Amygdala (tissue), 56 donors: ENCODE data around the gene NPDC1.
"Not testable (repeated sequence)": the region's sequence is repeated elsewhere in the genome, so short reads cannot be mapped to it uniquely, and the experiment has no call there.

Experiments
- DNase-seq, 56 donors: peaks; one replicate each; lab custom pipeline; 2025; lab: John Stamatoyannopoulos, UW

The NPDC1 gene

DNA sequence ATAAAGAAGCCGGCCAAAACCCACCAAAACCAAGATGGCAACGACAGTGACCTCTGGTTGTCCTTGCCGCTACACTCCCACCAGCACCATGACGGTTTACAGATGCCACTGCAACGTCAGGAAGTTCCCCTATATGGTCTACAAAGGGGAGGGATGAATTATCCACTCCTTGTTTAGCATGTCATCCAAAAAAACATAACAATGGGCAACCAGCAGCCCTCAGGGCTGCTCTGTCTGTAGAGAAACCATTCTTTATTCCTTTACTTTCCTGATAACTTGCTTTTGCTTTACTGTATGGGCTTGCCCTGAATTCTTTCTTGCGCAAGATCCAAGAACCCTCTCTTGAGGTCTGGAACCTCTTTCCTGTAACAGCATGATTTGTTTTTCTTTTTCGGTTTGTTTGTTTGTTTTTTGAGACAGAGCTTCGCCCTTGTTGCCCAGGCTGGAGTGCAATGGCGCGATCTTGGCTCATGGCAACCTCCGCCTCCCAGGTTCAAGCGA, 29.3 kb upstream of the NPDC1 start:
- DNase-seq: no peak

DNA sequence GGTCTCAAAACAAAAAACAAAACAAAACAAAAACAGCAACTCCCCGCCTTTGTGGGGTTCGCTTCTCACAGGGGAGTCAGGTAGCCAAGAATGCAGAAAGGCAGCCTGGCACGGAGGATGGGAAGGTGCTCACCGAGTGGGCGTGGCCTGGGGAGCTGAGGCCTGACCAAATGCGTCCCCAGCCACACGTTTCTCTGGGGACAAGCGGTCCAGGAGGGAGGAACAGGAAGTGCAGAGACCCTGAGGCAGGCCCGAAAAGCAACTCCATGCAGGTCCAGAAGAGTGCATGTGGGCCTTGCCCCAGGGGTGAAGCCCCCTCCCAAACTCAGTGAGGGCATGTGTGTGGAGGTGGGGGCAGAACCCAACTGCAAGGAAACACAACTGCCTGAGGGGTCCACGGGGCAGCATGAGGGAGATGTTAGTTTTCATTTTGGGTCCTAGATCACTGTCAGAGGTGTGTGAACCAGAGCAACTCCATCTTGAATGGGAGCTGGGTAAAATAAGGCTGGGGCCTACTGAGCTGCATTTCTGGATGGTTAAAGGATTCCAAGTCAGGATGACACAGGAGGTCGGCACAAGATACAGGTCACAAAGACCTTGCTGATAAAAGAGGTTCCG, 28.8 kb upstream of the NPDC1 start:
- DNase-seq: no peak

DNA sequence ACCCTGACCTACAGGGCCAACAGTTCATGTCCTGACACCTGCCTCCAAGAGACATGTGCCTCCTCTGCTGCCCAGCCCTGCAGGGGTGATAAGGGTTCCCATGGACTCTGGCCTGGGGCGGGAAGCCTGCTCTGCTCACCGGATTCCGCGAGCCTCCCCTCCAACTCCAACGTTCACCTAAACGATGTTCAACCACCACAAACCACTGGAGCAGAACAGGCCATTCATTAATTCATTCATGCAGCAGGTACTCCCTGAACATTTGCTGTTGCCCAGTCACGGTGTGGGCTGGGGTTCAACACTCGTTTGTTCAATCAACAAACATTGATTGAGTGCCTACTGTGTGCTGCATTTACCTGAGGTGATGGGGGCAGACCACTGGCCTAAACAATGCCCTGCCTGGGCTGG, 28.0 kb upstream of the NPDC1 start:
- DNase-seq: no peak

DNA sequence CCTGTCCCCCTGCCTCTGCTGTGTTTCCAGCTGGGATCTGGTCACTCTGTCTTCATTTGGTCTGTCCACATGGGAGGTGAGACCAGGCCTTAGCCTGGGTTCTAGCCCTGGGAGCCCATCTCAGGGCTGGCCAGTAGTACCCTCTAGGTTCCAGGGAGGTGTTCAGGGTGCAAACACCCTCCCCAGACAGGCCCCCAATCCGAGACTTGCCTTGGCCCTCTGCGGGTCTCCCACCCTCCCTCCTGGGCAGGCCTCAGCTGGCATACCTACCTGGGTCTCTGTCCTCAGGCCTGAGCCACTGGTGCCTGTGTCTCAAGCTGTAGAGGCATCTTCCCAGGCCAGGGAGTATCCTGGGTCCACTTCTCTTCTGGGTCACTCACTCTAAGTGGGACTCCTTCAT, 25.3 kb upstream of the NPDC1 start:
- no peak for DNase-seq

DNA sequence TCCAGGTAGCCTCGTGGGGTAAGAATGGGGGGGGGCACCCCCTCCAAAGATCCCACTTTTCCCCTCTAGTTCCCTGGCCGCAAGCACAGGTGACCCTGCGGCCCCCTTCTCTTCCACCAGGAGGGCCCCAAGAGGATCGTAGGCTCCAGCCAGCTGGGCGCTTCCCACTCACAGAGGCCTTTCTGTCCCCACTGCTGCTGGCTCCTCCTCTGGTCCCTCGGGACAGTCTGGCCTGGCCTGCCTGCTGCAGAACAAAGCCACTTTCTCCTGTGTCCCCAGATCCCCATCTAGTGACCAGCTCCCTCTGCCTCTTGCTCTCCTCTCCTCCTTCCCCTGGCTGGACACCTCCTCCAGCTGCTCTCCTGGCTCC, 24.9 kb upstream of the NPDC1 start:
- DNase-seq: peak in 55 of 56 donors; percentile 25 to 95 (median 79)

DNA sequence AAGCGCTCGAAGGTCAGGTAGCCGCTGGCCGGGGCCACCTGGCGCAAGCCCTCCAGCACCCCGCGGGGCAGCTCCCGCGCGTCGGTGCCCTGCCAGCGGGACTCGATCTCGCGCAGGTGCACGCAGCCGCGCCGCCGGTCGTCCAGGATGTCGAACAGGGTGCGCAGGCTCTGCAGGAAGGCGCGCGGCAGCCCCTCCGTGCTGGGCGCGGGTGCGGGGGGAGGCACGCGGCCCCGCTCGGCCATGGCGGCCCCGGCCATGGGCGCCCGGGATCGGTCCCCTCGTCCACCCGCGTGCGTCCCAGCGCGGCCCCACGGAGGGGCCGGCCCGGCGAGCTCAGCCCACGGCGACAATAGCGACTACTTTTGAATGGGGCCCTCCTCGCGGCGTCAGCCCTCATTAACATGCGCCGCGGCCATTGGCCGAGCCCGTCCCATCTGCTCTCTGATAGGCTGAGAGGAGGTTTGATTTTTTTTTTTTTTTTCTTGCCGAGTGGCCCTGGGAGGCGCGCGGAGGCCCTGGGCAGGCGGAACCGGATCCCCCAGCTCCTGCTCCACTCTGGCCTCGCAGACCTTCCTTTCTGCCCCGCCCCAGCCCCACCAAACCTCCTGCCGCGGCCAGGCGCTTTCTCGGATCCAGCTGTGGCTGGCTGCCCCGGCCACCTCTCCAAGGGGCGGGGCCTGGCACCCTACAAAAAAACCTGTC, 24.4 kb upstream of the NPDC1 start, which contains the start of gene SAPCD2:
Gene SAPCD2 (minus strand): TSS at position 357 of the 705 bp plus-strand sequence. CDS start 97 bp downstream, at position 260.
- peak in 55 of 56 donors; percentile 46 to 91 (median 75) for DNase-seq

DNA sequence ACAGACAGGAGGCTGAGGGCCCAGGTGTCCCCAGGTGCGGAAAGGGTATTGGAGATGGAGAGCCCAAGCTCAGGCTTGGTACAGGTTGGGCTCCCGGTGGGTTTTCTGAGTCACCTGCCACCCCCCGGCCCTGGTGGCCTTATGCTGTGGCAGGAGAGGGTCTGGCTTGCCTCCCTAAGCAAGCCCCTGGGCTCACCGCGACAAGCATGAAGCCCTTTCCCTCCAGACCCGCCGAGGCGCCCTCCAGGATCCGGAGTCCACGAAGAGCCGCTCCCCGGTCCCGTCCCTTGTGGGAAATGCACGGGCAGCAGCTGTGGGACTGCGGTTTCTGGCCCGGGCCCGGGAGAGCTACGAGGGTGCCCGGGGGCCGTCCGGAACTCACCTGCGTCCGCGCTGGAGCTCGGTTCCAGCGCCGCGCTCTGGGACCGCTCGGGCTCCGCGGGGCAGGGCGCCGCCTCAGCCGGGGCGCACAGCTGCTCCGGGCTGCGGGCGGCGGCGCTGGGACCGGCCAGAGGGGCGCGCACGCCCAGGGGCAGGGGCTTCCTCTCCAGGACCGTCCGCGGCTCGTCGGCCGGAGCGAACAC, 23.6 kb upstream of the NPDC1 start:
- no peak for DNase-seq

DNA sequence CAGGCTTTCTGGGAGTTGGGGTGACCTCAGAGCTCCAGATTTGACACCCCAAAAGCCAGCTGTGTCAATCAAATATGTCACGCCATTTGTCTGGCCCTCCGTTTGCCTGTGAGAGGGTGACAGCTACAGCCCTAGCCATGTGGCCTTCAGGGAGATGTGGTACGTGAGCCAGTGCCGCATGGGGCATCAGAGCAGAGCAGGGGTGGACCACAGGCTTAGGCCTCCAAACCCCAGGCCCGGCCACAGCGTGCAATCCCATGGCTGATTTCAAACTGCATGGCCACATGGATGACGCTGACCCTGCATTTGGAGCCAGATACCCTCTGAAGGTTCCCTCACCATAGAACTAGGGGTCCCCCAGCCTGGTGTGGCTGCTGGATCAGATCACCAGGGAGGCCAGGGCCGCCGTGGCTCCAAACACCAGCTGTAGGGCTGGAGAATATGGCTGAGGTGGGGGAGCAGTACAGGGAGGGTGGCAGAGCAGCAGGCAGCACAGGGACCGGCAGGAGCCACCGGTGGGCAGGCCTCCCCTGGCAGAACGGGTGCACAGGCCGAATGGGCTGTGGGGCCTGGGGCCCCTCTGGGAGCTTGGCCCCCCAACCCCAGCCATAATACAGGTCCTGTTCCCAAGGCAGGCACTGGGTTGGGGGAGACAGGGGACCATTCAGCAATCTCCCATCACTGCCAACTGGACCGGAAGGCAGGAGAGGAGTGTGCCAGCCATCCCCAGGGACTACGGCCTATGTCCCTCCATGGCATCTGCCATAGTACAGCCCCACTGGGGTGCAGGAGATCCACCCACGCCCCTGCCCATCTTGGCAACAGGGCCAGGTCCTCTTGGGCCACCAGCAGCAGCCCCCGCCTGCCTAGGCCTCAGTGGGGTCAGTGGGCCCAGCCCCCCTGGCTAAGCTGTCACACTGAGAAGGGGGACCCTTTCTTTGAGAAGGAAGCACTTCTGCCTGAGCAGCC, 22.8 kb upstream of the NPDC1 start:
- DNase-seq: peak in 1 of 56 donors; percentile 14

DNA sequence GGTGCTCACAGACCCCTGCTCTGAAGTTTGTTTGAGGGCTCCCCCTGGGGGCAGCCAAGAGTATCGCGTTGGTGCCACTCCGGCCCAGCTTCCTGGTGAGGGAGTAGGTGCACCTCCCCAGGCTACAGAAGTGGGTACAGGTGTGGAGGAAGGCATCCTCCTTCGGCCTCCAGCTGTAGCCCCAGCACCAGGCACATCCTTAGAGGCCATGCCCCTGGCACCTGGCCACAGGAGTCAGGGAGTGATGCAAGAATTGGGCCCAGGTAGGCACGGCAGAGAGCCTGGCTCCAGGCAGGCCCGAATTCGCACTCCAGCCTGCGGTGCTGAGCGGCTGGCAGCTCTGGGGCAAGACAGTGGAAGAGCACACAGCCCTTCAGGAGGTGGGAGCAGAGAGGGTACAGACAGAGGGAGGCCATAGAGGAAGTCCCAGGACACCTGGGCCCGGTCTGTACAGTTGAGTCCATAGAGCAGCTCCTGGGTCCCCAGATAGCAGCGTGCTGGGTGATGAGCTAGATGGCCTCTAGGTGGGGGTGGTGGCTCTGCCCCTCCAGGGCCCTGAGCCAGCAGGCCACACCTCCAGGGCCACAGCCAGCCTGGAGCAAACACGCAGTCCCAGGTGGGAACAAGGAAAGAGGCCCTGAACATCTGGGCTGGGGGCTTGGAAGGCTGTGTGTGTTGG, 22.0 kb upstream of the NPDC1 start:
- peak in 49 of 56 donors; percentile 20 to 88 (median 56) for DNase-seq

DNA sequence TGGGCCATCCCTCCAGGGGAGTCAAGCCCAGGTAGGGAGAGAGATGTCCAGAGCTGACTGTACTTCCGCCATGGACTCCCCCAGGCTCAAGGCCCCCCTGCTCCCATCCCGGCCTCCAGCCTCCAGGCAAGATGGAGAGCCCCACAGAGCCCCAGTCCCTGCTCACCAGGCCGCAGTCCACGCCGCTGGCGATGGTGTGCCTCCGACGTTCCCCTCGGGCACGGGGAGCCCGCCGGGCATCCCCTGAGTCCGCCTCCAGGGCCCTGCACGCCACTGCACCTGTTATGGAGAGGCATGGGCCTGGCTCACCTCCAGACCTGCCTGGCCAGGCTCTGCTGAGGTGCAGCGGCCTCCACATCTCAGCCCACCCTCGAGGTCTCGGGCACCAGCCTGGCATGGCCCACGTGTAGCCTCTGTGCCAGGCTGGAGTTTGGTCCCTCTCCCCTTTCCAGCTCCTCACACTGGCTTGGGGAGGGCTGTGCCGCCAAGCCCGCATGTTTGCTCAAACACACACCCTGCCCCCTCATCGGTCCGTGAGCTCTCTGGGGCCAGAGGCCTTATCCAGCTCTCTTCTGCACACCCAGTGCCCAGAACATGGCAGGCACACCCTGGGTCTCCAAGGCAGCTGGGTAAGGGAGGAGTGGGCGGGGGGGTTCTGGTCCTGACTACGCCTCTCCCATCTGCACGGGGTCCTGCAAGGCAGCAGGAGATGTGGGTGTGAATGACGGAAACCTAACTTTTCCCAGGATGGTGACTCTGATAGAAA, 20.3 kb upstream of the NPDC1 start:
- DNase-seq: no peak

DNA sequence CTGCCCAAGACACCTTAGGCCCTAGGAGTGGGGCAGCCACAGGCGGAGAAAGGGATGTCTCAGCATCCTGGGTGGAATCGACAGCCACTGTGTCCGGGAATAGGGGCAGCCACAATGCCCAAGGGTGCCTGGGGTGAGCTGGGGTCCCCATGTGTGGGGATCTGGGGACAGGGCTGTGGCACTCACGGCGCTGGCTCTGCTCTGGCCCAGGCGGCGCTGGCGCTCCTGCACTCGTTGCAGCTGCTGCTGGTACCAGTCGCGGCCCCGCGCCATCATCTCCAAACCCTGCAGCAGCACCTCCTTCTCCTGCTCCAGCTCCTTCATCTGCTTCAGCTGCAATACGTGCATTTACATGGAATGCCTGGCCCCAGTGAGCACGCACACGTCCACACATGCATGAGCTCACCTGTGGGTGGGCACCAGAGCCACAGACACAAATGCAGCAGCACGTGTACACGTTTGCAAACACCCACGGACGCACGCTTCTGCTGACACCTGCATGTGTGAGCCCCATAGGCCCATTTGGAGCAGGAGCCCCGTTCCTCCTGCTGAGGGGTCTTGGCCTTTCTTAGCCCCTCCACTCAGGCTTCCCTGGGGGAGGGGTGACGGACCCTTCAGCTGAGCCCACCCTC, 19.5 kb upstream of the NPDC1 start:
- no peak for DNase-seq

DNA sequence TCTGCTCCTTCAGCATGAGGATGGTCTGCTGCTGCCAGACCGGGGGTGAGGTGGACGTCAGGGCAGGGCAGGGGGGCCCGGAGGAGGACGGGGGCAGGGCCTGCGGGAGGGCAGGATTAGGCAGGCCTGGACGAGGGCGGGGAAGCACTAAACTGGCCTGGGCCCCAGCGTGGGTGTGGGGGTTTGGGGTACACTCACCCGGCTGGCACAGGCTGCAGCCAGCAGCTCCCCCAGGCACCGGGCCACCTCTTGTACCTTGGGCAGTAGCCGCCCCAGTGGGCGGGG, 18.8 kb upstream of the NPDC1 start:
- no peak for DNase-seq

DNA sequence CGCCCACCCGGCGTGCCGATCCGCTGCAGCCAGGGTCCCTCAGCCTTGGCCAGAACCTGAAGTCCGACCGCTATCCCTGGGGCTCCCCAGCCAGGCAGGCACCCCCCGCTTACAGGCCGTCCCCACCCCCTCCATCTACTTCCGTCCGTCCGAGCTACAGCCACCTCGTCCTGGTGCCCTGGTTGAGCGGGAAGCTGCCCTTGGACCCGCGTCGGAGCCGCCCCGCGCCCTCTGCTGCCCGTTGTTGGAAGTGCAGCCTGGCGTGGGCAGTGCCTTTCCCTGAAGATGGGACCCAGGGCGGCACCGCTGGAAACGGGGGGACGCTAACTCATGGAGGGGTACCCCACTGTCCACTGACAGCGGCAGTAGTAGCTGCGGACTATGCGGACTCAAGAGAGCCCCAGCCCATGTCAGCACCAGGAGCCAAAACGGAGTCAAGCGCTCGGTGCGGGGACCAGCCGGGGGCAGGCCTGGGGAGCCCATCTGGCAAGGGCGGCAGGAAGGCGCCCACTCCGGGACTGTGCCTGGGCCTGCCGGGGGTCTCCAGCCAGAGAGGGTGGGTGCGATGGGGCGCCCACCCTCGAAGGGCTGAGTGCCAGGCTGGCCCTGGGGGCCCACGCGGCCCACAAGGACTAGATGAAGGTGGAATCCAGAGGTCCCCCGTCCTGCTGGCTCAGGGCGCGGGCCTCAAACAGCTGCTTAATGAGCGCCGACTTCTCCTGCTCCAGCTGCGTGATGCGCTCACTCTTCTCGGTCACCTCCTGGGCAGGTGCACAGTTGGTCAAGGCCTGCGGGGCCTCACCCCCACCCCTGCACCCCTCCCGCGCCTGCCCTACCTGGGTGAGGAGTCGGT, 18.3 kb upstream of the NPDC1 start:
- peak in 39 of 56 donors; percentile 9 to 77 (median 41) for DNase-seq

DNA sequence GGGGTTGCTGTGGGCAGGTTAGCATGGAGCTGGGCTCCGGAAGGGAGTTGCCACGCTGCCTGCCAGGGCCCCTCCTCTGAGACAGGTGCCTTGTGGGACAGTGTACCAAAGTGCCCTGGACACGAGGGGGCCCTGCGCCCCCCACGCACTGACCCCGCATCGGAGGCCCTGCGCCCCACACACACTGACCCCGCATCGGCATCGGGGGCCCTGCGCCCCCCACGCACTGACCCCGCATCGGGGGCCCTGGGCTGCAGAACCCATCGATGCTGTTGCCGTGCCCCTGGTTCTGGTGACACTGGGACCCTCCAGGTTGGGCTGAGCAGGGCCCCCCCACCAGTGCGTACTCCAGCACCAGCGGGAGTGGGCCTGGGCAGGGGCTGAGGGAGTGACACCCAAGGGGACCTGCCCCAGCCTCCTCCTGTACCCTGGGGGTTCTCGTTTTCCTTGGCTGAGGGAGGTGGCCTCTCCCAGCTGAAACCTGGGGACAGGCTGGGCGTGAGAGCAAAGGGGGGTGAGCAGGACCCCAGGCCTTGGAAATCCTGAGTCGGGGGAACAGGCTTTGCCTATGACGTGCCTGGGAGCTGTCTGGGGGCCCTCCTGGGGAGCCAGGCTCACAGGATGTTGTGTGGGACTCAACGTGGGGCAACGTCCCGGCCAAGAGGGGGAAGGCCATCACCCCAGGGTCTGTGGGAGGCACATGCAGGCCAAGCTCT, 17.5 kb upstream of the NPDC1 start:
- DNase-seq: no peak

DNA sequence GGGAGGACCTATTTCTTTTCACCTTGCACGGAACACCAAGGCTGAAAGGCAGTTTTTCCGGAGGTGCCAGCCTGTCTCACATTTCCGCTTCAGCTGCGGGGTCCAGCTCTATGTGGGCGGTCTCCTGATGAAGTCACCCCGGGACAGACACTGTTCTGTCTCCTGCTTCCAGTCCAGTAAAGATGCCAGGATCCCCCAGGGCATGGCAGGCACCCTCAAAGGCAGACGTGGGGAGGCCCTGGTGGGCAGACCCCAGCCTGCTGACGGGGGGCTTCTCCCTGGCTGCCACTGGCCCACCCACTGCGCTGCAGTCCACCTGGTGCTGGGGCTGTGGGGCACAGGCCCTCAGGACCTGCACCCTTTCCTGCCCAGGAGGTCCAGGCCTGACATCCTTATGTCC, 16.8 kb upstream of the NPDC1 start:
- not testable (repeated sequence) for DNase-seq

DNA sequence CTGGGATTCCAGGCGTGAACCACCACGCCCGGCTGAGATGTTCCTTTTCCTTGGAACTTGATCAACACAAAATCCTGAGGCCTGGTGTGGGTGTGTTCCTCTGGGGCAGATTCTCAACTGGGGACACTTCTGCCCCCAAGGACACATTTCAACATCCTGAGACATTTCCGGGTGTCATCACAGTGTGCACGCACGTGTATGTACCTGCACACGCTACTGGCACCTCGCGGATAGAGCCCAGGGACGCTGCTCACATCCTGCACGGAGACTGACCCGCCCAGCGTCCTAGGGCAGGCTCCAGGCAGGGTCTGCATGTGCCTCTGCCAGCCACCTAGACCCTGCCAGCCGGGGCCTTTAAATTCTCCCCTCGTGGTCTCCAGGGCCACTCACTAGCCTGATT, 16.4 kb upstream of the NPDC1 start:
- no peak for DNase-seq

DNA sequence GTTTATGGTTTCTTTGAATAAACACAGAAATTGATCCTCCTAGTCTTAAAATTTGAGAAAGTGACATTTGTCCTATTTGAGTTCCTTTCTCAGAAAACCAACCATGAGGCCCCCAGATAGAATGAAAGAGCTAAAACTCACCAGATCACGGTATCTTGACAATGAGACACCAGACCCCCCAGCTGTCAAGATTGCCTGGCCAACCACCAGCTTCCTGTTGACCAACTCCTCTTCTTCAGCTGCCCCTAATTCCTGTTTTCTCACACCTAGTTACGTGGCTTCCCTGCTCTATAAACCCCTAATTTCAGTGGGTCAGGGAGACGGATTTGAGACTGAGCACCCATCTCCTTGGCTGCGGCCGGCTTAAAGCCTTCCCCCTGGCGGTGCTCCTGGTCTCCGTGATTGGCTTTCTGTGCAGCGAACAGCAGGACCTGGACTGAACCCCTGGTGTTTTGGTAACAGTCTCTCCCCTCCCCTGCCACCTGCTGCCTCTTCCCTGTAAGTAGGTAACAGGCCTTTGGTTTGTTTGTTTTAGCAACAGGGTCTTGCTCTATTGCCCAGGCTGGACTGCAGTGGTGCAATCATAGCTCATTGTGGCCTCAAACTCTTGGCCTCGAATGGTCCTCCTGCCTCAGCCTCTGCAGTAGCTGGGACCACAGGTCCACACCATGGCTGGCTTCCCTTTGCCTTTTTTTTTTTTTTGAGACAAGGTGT, 12.7 kb upstream of the NPDC1 start:
- DNase-seq: no peak
